ENCODE measurements around the gene DCDC2C. TPM values are rescaled to one million over a fixed set of nuclear protein-coding genes. Genes with fewer than 3 reads are reported as not detected.

Gene DCDC2C
- polyA plus RNA-seq, 1 donor from 2014 or later: not detected

- H3K27me3 ChIP-seq (ENCODE audit: insufficient read depth, low read depth, low read length): no peaks in the 10 kb centered on the region
- H3F3A ChIP-seq (ENCODE audit: insufficient read depth, low read length, poor library complexity, severe bottlenecking): no peaks in the 10 kb centered on the region
- H3K36me3 ChIP-seq (ENCODE audit: insufficient read depth, low read length): no peaks in the 10 kb centered on the region
- H3K79me2 ChIP-seq (replicated peaks; ENCODE audit: insufficient read depth, low read length): no peaks in the 10 kb centered on the region
- H3K4me3 ChIP-seq (ENCODE audit: low read length): no peak overlapping the region
- H3K27ac ChIP-seq (ENCODE audit: low read length): no peak overlapping the region
- no peaks in the 10 kb centered on the region for H4K20me1 ChIP-seq (ENCODE audit: insufficient read depth)
- no peaks in the 10 kb centered on the region for H3K9me3 ChIP-seq (ENCODE audit: low read length)
- H3K9me2 ChIP-seq (ENCODE audit: insufficient read depth, low read length): no peaks in the 10 kb centered on the region
- TF ChIP-seq TAF1 (IDR thresholded peaks at IDR 0.05; ENCODE audit: low read depth) (no peak), POLR2AphosphoS5 (IDR thresholded peaks at IDR 0.05) (no peak), EP300 (conservative IDR thresholded peaks at IDR 0.05; ENCODE audit: poor library complexity, severe bottlenecking) (no peak), CTCF (IDR thresholded peaks at IDR 0.05; ENCODE audit: poor library complexity, severe bottlenecking) (no peak), EZH2 (IDR thresholded peaks at IDR 0.05; ENCODE audit: borderline replicate concordance, insufficient read depth, low read length, poor library complexity, severe bottlenecking) (no peak), SMC3 (conservative IDR thresholded peaks at IDR 0.05; ENCODE audit: poor library complexity) (no peak), RAD21 (conservative IDR thresholded peaks at IDR 0.05) (no peak), REST (IDR thresholded peaks at IDR 0.05; ENCODE audit: borderline replicate concordance) (no peak), MXI1 (conservative IDR thresholded peaks at IDR 0.05; ENCODE audit: poor library complexity, severe bottlenecking) (no peak)
- H3K4me2 ChIP-seq (ENCODE audit: low read length): no peak overlapping the region
- no peak overlapping the region for H3K9ac ChIP-seq (ENCODE audit: low read length)
- no peak overlapping the region for H2AFZ ChIP-seq (ENCODE audit: low read depth, low read length)
These were observed 167.6 kb downstream of the DCDC2C start for GRCh38 chr2:3871002-3871401.

- Histone ChIP-seq H3K9me2 (ENCODE audit: insufficient read depth, low read length) (no peaks in the 10 kb centered on the region), H3K27me3 (ENCODE audit: insufficient read depth, low read depth, low read length) (no peaks in the 10 kb centered on the region), H2AFZ (ENCODE audit: low read depth, low read length) (no peak overlapping the region), H3K9ac (ENCODE audit: low read length) (no peak overlapping the region), H3K4me3 (ENCODE audit: low read length) (no peak overlapping the region), H3K9me3 (ENCODE audit: low read length) (no peaks in the 10 kb centered on the region), H3K36me3 (ENCODE audit: insufficient read depth, low read length) (no peaks in the 10 kb centered on the region), H3F3A (ENCODE audit: insufficient read depth, low read length, poor library complexity, severe bottlenecking) (no peaks in the 10 kb centered on the region), H3K79me2 (replicated peaks; ENCODE audit: insufficient read depth, low read length) (no peaks in the 10 kb centered on the region), H4K20me1 (ENCODE audit: insufficient read depth) (no peaks in the 10 kb centered on the region), H3K4me2 (ENCODE audit: low read length) (no peak overlapping the region), H3K27ac (ENCODE audit: low read length) (no peak overlapping the region)
- TF ChIP-seq REST (IDR thresholded peaks at IDR 0.05; ENCODE audit: borderline replicate concordance) (no peak), POLR2AphosphoS5 (IDR thresholded peaks at IDR 0.05) (no peak), EP300 (conservative IDR thresholded peaks at IDR 0.05; ENCODE audit: poor library complexity, severe bottlenecking) (no peak), SMC3 (conservative IDR thresholded peaks at IDR 0.05; ENCODE audit: poor library complexity) (no peak), EZH2 (IDR thresholded peaks at IDR 0.05; ENCODE audit: borderline replicate concordance, insufficient read depth, low read length, poor library complexity, severe bottlenecking) (no peak), TAF1 (IDR thresholded peaks at IDR 0.05; ENCODE audit: low read depth) (no peak), CTCF (IDR thresholded peaks at IDR 0.05; ENCODE audit: poor library complexity, severe bottlenecking) (no peak), MXI1 (conservative IDR thresholded peaks at IDR 0.05; ENCODE audit: poor library complexity, severe bottlenecking) (no peak), RAD21 (conservative IDR thresholded peaks at IDR 0.05) (no peak)
These were observed 169.1 kb downstream of the DCDC2C start for GRCh38 chr2:3872451-3872850.
